Mesendoderm (in vitro differentiated cells): Measurements from ENCODE around the gene NARS2.
A peak's percentile ranks its signal among the peaks of the same experiment; 100 is the strongest.

Source experiments
- DNase-seq: peaks from one replicate; pipeline ENCODE4 v3.0.0; 2013
- H2AK5ac ChIP-seq: 2 replicates; pipeline ENCODE4 v1.6.1; 2013; ENCODE audit warnings: low read length, inconsistent platforms
- H2BK120ac ChIP-seq: 2 replicates; pipeline ENCODE4 v1.6.1; 2013; ENCODE audit warnings: low read depth, mild to moderate bottlenecking, low read length, moderate library complexity, mixed read lengths
- H2BK15ac ChIP-seq: replicated peaks from 2 replicates; pipeline ENCODE4 v1.6.1; 2013; ENCODE audit warnings: low read depth, mild to moderate bottlenecking, moderate library complexity
- H2BK5ac ChIP-seq: 2 replicates; pipeline ENCODE4 v1.6.1; 2013; ENCODE audit warnings: low read length, inconsistent platforms
- H3K18ac ChIP-seq: 2 replicates; pipeline ENCODE4 v1.6.1; 2013; ENCODE audit warnings: mild to moderate bottlenecking, low read length, mixed read lengths
- H3K23ac ChIP-seq: one replicate; pipeline ENCODE4 v1.6.1; 2013; ENCODE audit warnings: low read length
- H3K27ac ChIP-seq: 2 replicates; pipeline ENCODE4 v1.5.1; 2013; ENCODE audit warnings: low read depth, mild to moderate bottlenecking, inconsistent platforms, low read length, moderate library complexity
- H3K27me3 ChIP-seq: 2 replicates; pipeline ENCODE4 v1.6.1; 2013; ENCODE audit warnings: low read length, control low read depth, mild to moderate bottlenecking, inconsistent platforms; ENCODE audit not compliant: insufficient read depth, poor library complexity
- H3K36me3 ChIP-seq: 2 replicates; pipeline ENCODE4 v1.6.1; 2013; ENCODE audit warnings: low read length, inconsistent platforms; ENCODE audit not compliant: control insufficient read depth, insufficient read depth
- H3K4ac ChIP-seq: one replicate; pipeline ENCODE4 v1.6.1; 2013; ENCODE audit warnings: low read depth, mild to moderate bottlenecking, low read length, moderate library complexity
- H3K4me1 ChIP-seq: 2 replicates; pipeline ENCODE4 v1.6.1; 2013; ENCODE audit warnings: low read depth, low read length, inconsistent platforms; ENCODE audit not compliant: control insufficient read depth
- H3K4me2 ChIP-seq: 2 replicates; pipeline ENCODE4 v1.6.1; 2013; ENCODE audit warnings: low read length
- H3K4me3 ChIP-seq: 2 replicates; pipeline ENCODE4 v1.5.1; 2013; ENCODE audit warnings: mild to moderate bottlenecking, low read length
- H3K56ac ChIP-seq: one replicate; pipeline ENCODE4 v1.6.1; 2013; ENCODE audit warnings: low read length
- H3K79me1 ChIP-seq: 2 replicates; pipeline ENCODE4 v1.6.1; 2013; ENCODE audit warnings: low read length, inconsistent platforms
- H3K79me2 ChIP-seq: 2 replicates; pipeline ENCODE4 v1.6.1; 2013; ENCODE audit warnings: mild to moderate bottlenecking, low read length; ENCODE audit not compliant: control insufficient read depth, insufficient read depth
- H3K9ac ChIP-seq: 2 replicates; pipeline ENCODE4 v1.6.1; 2013; ENCODE audit warnings: low read length, inconsistent platforms
- H4K5ac ChIP-seq: one replicate; pipeline ENCODE4 v1.6.1; 2013; ENCODE audit warnings: low read length
- H4K8ac ChIP-seq: one replicate; pipeline ENCODE4 v1.6.1; 2013; ENCODE audit warnings: low read depth, mild to moderate bottlenecking, control low read depth, low read length, moderate library complexity
- WGBS: extraction: QIAGEN DNeasy Blood & Tissue Kit; methylation state at CpG from one replicate; pipeline ENCODE4 v1.1.7; 2013; ENCODE audit warnings: low lambda C conversion rate, missing lambda C conversion rate; ENCODE audit not compliant: insufficient coverage; ENCODE audit errors: extremely low coverage; 5-methylcytosine and 5-hydroxymethylcytosine counted together

The NARS2 gene

GRCh38 chr11:78414321-78415051 lies 160.2 kb downstream of the NARS2 start:
- peak; percentile 23 for DNase-seq
- no peak overlapping the region for H3K4me2 ChIP-seq
- no CpG with 5 or more reads among the region's 14 CpGs for WGBS

GRCh38 chr11:78408619-78409018 lies 166.0 kb downstream of the NARS2 start:
- Histone ChIP-seq H2BK120ac (no peak overlapping the region), H3K56ac (no peak overlapping the region), H2BK15ac (no peak overlapping the region), H3K4ac (no peak overlapping the region), H4K8ac (no peak overlapping the region), H4K5ac (no peak overlapping the region), H2AK5ac (no peak overlapping the region), H3K36me3 (no peaks in the 10 kb centered on the region), H3K9ac (no peak overlapping the region), H3K79me2 (peaks cover 1% of the 10 kb centered on the region), H3K27ac (no peak overlapping the region), H3K23ac (no peak overlapping the region), H3K79me1 (peaks cover 3% of the 10 kb centered on the region), H3K18ac (no peak overlapping the region), H3K4me1 (no peaks in the 10 kb centered on the region), H2BK5ac (no peak overlapping the region), H3K4me3 (no peak overlapping the region), H3K27me3 (no peaks in the 10 kb centered on the region), H3K4me2 (no peak overlapping the region)
- WGBS = no CpG with 5 or more reads among the region's 3 CpGs
- no peak for DNase-seq

More at GRCh38 chr11:78414321-78415051, 160.2 kb downstream of the NARS2 start:
- H2BK120ac ChIP-seq = no peak overlapping the region
- no peak overlapping the region for H4K5ac ChIP-seq
- no peak overlapping the region for H3K23ac ChIP-seq
- H3K27ac ChIP-seq = no peak overlapping the region
- no peak overlapping the region for H3K18ac ChIP-seq
- no peak overlapping the region for H3K9ac ChIP-seq
- no peaks in the 10 kb centered on the region for H3K27me3 ChIP-seq
- H3K4ac ChIP-seq = no peak overlapping the region
- H2AK5ac ChIP-seq = no peak overlapping the region
- H3K4me3 ChIP-seq = no peak overlapping the region
- H2BK15ac ChIP-seq = no peak overlapping the region
- H2BK5ac ChIP-seq = no peak overlapping the region
- H3K79me2 ChIP-seq = peaks cover 1% of the 10 kb centered on the region
- H3K36me3 ChIP-seq = no peaks in the 10 kb centered on the region
- H3K4me1 ChIP-seq = peaks cover 3% of the 10 kb centered on the region
- H3K56ac ChIP-seq = no peak overlapping the region
- no peak overlapping the region for H4K8ac ChIP-seq
- H3K79me1 ChIP-seq = peaks cover 2% of the 10 kb centered on the region

- Histone ChIP-seq H3K4ac (no peak overlapping the region), H2AK5ac (no peak overlapping the region), H3K36me3 (no peaks in the 10 kb centered on the region), H3K56ac (no peak overlapping the region), H3K79me2 (no peaks in the 10 kb centered on the region), H3K9ac (no peak overlapping the region), H3K23ac (no peak overlapping the region), H3K18ac (no peak overlapping the region), H2BK15ac (no peak overlapping the region), H4K5ac (no peak overlapping the region), H3K4me1 (no peaks in the 10 kb centered on the region), H3K79me1 (peaks cover 3% of the 10 kb centered on the region), H4K8ac (no peak overlapping the region), H3K27ac (no peak overlapping the region), H3K27me3 (no peaks in the 10 kb centered on the region), H3K4me2 (no peak overlapping the region), H2BK5ac (no peak overlapping the region), H2BK120ac (no peak overlapping the region), H3K4me3 (no peak overlapping the region)
- WGBS = no CpG with 5 or more reads among the region's 3 CpGs
- peak; percentile 23 for DNase-seq
Observed at GRCh38 chr11:78406568-78407196, 168.0 kb downstream of the NARS2 start.

GRCh38 chr11:78405805-78406204 lies 168.9 kb downstream of the NARS2 start:
- no peak overlapping the region for H3K23ac ChIP-seq
- no peak overlapping the region for H3K9ac ChIP-seq
- no peak overlapping the region for H3K27ac ChIP-seq
- no peak overlapping the region for H3K56ac ChIP-seq
- peaks cover 3% of the 10 kb centered on the region for H3K79me1 ChIP-seq
- H3K36me3 ChIP-seq = no peaks in the 10 kb centered on the region
- no peak overlapping the region for H3K4me2 ChIP-seq
- no peak for DNase-seq
- H3K4me1 ChIP-seq = no peaks in the 10 kb centered on the region
- no peak overlapping the region for H2BK15ac ChIP-seq
- H2BK5ac ChIP-seq = no peak overlapping the region
- H3K4ac ChIP-seq = no peak overlapping the region
- H3K27me3 ChIP-seq = no peaks in the 10 kb centered on the region
- no peak overlapping the region for H2BK120ac ChIP-seq
- H4K5ac ChIP-seq = no peak overlapping the region
- H3K4me3 ChIP-seq = no peak overlapping the region
- H4K8ac ChIP-seq = no peak overlapping the region
- H2AK5ac ChIP-seq = no peak overlapping the region
- WGBS = no CpG with 5 or more reads among the region's 2 CpGs
- no peak overlapping the region for H3K18ac ChIP-seq
- no peaks in the 10 kb centered on the region for H3K79me2 ChIP-seq

GRCh38 chr11:78403781-78404180 lies 170.9 kb downstream of the NARS2 start:
- Histone ChIP-seq H2BK5ac (no peak overlapping the region), H2BK120ac (no peak overlapping the region), H3K79me2 (no peaks in the 10 kb centered on the region), H3K4me1 (peaks cover 8% of the 10 kb centered on the region), H3K4ac (no peak overlapping the region), H3K4me3 (no peak overlapping the region), H2BK15ac (no peak overlapping the region), H3K23ac (no peak overlapping the region), H4K8ac (no peak overlapping the region), H3K56ac (no peak overlapping the region), H2AK5ac (no peak overlapping the region), H3K36me3 (no peaks in the 10 kb centered on the region), H3K9ac (no peak overlapping the region), H3K79me1 (peaks cover 3% of the 10 kb centered on the region), H3K27me3 (no peaks in the 10 kb centered on the region), H3K27ac (no peak overlapping the region), H3K4me2 (no peak overlapping the region), H4K5ac (no peak overlapping the region), H3K18ac (no peak overlapping the region)
- WGBS = no CpG with 5 or more reads among the region's 2 CpGs
- no peak for DNase-seq
